Neural cell (in vitro differentiated cells): ENCODE data around the gene GRIK3. TPM values are rescaled to one million over a fixed set of nuclear protein-coding genes. Genes with fewer than 3 reads are reported as not detected.

Source experiments
- H2AFZ ChIP-seq: fragments of 200-600, 300-800 bp; sonication (generic), shearing (Covaris generic); 2 replicates; pipeline ENCODE4 v1.6.0; 2014; ENCODE audit warnings: low read depth, mild to moderate bottlenecking, antibody characterized with exemption, low read length, moderate library complexity
- H3F3A ChIP-seq: fragments of 200-600 bp; shearing (Covaris generic); 2 replicates; pipeline ENCODE4 v1.6.1; 2016; ENCODE audit warnings: mild to moderate bottlenecking, moderate library complexity, mixed read lengths, antibody characterized with exemption, low read length; ENCODE audit not compliant: insufficient read depth, poor library complexity, severe bottlenecking
- H3K27ac ChIP-seq: fragments of 200-600, 300-800 bp; sonication (generic), shearing (Covaris generic); 2 replicates; pipeline ENCODE4 v1.5.1; 2014; ENCODE audit warnings: mild to moderate bottlenecking, low read length, moderate library complexity
- H3K27me3 ChIP-seq: fragments of 300-800, 200-600 bp; sonication (generic), shearing (Covaris generic); 2 replicates; pipeline ENCODE4 v1.6.0; 2014; ENCODE audit warnings: mild to moderate bottlenecking, low read depth, low read length, moderate library complexity; ENCODE audit not compliant: insufficient read depth
- H3K36me3 ChIP-seq: fragments of 300-800, 200-600 bp; sonication (generic), shearing (Covaris generic); 2 replicates; pipeline ENCODE4 v1.5.1; 2014; ENCODE audit warnings: mild to moderate bottlenecking, antibody characterized with exemption, low read length, moderate library complexity; ENCODE audit not compliant: insufficient read depth
- H3K4me2 ChIP-seq: fragments of 300-800, 200-600 bp; sonication (generic), shearing (Covaris generic); 2 replicates; pipeline ENCODE4 v1.6.0; 2014; ENCODE audit warnings: mild to moderate bottlenecking, low read length
- H3K4me3 ChIP-seq: fragments of 300-800, 200-600 bp; sonication (generic), shearing (Covaris generic); 2 replicates; pipeline ENCODE4 v1.5.1; 2014; ENCODE audit warnings: mild to moderate bottlenecking, low read length, moderate library complexity
- H3K79me2 ChIP-seq: fragments of 200-600 bp; shearing (Covaris generic); replicated peaks from 2 replicates; pipeline ENCODE4 v1.6.0; 2014; ENCODE audit warnings: mild to moderate bottlenecking, low read length, moderate library complexity; ENCODE audit not compliant: insufficient read depth
- H3K9ac ChIP-seq: fragments of 300-800, 200-600 bp; sonication (generic), shearing (Covaris generic); 2 replicates; pipeline ENCODE4 v1.6.1; 2016; ENCODE audit warnings: mild to moderate bottlenecking, low read length, mixed read lengths
- H3K9me2 ChIP-seq: fragments of 200-600 bp; shearing (Covaris generic); 2 replicates; pipeline ENCODE4 v1.6.1; 2016; ENCODE audit warnings: mild to moderate bottlenecking, low read length, mixed read lengths; ENCODE audit not compliant: insufficient read depth
- H3K9me3 ChIP-seq: fragments of 200-600, 300-800 bp; sonication (generic), shearing (Covaris generic); 2 replicates; pipeline ENCODE4 v1.6.1; 2016; ENCODE audit warnings: mild to moderate bottlenecking, mixed run types, low read length, moderate library complexity, mixed read lengths
- H4K20me1 ChIP-seq: fragments of 200-600 bp; shearing (Covaris generic); 2 replicates; pipeline ENCODE4 v1.6.1; 2016; ENCODE audit warnings: mild to moderate bottlenecking, mixed run types; ENCODE audit not compliant: insufficient read depth
- CTCF ChIP-seq: fragments of 450-650 bp; IDR thresholded peaks from 2 replicates; pipeline ENCODE4 v1.5.1; 2014; ENCODE audit warnings: antibody characterized with exemption, mild to moderate bottlenecking, moderate library complexity; ENCODE audit not compliant: poor library complexity, severe bottlenecking
- EP300 ChIP-seq: fragments of 450-650 bp; conservative IDR thresholded peaks from 2 replicates; pipeline ENCODE4 v1.6.1; 2014; ENCODE audit warnings: antibody characterized with exemption, mild to moderate bottlenecking, moderate library complexity; ENCODE audit not compliant: poor library complexity, severe bottlenecking
- EZH2 ChIP-seq: fragments of 200-600, 300-800 bp; shearing (Covaris generic), sonication (generic); IDR thresholded peaks from 2 replicates; pipeline ENCODE4 v1.6.1; 2014; ENCODE audit warnings: antibody characterized with exemption, low read length, borderline replicate concordance, mild to moderate bottlenecking; ENCODE audit not compliant: insufficient read depth, poor library complexity, severe bottlenecking
- MXI1 ChIP-seq: fragments of 450-650 bp; conservative IDR thresholded peaks from 2 replicates; pipeline ENCODE4 v1.6.1; 2014; ENCODE audit warnings: antibody characterized with exemption, mild to moderate bottlenecking; ENCODE audit not compliant: poor library complexity, severe bottlenecking
- POLR2AphosphoS5 ChIP-seq: IDR thresholded peaks from 2 replicates; pipeline ENCODE4 v1.6.1; 2012
- RAD21 ChIP-seq: fragments of 450-650 bp; conservative IDR thresholded peaks from 2 replicates; pipeline ENCODE4 v1.6.1; 2014; ENCODE audit warnings: antibody characterized with exemption, mild to moderate bottlenecking, moderate library complexity
- REST ChIP-seq: IDR thresholded peaks from 2 replicates; pipeline ENCODE4 v1.6.1; 2012; ENCODE audit warnings: borderline replicate concordance
- SMC3 ChIP-seq: fragments of 450-650 bp; conservative IDR thresholded peaks from 2 replicates; pipeline ENCODE4 v1.6.1; 2014; ENCODE audit warnings: antibody characterized with exemption, mild to moderate bottlenecking, moderate library complexity; ENCODE audit not compliant: poor library complexity
- TAF1 ChIP-seq: IDR thresholded peaks from 2 replicates; pipeline ENCODE4 v1.6.1; 2012; ENCODE audit warnings: low read depth
- polyA plus RNA-seq: library from polyadenylated mRNA; depleted of rRNA; stranded (reverse); fragments of >200 nt; gene quantifications from 2 replicates; pipeline ENCODE4 v1.2.3, GENCODE V29; 2014

GRIK3 gene
- polyA plus RNA-seq, 1 donor from 2014 or later, result 5.0 TPM

GRCh38 chr1:36752891-36753361, 281.4 kb downstream of the GRIK3 start:
- no peaks in the 10 kb centered on the region for H3K9me2 ChIP-seq
- H3K36me3 ChIP-seq, result no peaks in the 10 kb centered on the region
- H3K27me3 ChIP-seq, result no peaks in the 10 kb centered on the region
- H3K4me2 ChIP-seq, result no peak overlapping the region
- TF ChIP-seq CTCF (no peak), TAF1 (no peak), RAD21 (no peak), EP300 (no peak)
- H3K4me3 ChIP-seq, result no peak overlapping the region
- no peaks in the 10 kb centered on the region for H3F3A ChIP-seq
- H3K79me2 ChIP-seq, result no peaks in the 10 kb centered on the region
- no peaks in the 10 kb centered on the region for H3K9me3 ChIP-seq
- no peak overlapping the region for H2AFZ ChIP-seq
- no peaks in the 10 kb centered on the region for H4K20me1 ChIP-seq
- no peak overlapping the region for H3K9ac ChIP-seq
- no peak overlapping the region for H3K27ac ChIP-seq

- H3K27me3 ChIP-seq, result no peaks in the 10 kb centered on the region
- no peaks in the 10 kb centered on the region for H3K9me2 ChIP-seq
- no peak overlapping the region for H2AFZ ChIP-seq
- H3K36me3 ChIP-seq, result no peaks in the 10 kb centered on the region
- TF ChIP-seq CTCF, result no peak
- no peak for TF ChIP-seq RAD21
- TF ChIP-seq TAF1, result no peak
- TF ChIP-seq EP300, result no peak
- no peak for TF ChIP-seq MXI1
- TF ChIP-seq SMC3, result no peak
- no peak for TF ChIP-seq EZH2
- TF ChIP-seq POLR2AphosphoS5, result no peak
- no peak for TF ChIP-seq REST
- no peak overlapping the region for H3K4me2 ChIP-seq
- no peaks in the 10 kb centered on the region for H3K79me2 ChIP-seq
- H3K9ac ChIP-seq, result no peak overlapping the region
- no peak overlapping the region for H3K27ac ChIP-seq
- no peak overlapping the region for H3K4me3 ChIP-seq
- H4K20me1 ChIP-seq, result no peaks in the 10 kb centered on the region
- no peaks in the 10 kb centered on the region for H3F3A ChIP-seq
- H3K9me3 ChIP-seq, result no peaks in the 10 kb centered on the region
Observed at GRCh38 chr1:36752431-36752830, 281.9 kb downstream of the GRIK3 start.
